GM04504 (cell line): ENCODE results near the gene BMPR1A.
A peak's percentile ranks its signal among the peaks of the same experiment; 100 is the strongest.
"Not testable (repeated sequence)": the region's sequence is repeated elsewhere in the genome, so short reads cannot be mapped to it uniquely, and the experiment has no call there.

Experiments
- DNase-seq: peaks from one replicate; pipeline ENCODE4 v3.0.0-alpha.2; 2012; ENCODE audit warnings: low read depth

Gene BMPR1A

GRCh38 chr10:86849181-86849894 lies 92.9 kb downstream of the BMPR1A start:
- DNase-seq: no peak

GRCh38 chr10:86850481-86850880 lies 94.1 kb downstream of the BMPR1A start:
- no peak for DNase-seq

DNA sequence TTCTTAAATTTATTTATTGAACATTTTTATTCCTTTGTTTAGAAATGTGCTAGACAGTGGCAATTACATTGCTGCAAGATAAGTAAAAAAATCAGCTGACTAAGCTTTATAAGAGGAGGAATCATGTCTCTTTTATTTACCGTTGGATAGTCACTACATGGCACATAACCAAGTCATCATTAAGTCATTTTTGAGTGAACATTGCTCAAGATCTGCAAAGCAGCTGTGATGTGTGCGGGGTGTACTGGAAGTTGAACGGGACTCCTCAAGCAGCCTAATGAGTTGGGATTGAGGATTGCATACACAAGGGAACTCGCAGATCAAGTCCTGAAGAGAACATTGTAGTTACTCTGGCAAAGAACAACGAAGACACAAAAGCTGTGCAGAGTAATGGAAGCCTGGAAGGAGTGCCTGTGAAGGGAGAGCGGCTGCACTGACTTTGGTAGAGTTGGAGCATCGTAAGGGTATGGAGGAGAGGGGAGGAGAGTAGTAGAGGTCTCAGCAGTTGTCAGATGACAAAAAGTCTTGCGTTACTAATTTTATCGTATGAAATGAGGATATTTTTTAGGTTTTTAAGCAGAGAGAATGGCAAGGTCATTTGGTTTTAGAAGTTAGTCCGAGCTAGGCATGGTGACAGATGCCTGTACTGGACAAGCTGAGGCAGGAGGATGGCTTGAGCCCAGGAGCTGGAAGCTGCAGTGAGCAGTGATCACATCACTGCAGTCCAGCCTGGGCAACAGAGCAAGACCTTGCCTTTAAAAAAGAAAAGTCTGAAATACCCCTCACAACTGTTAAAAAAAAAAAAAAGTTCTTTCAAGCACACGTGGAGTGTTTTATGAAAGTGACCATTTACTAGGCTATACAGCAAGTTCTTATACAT lies 95.1 kb downstream of the BMPR1A start:
- DNase-seq: peak; percentile 83

GRCh38 chr10:86853582-86853981 lies 97.2 kb downstream of the BMPR1A start:
- DNase-seq: not testable (repeated sequence)

- DNase-seq: no peak
Measured at GRCh38 chr10:86855513-86855912, 99.1 kb downstream of the BMPR1A start.

- DNase-seq: no peak
Measured at GRCh38 chr10:86856156-86856555, 99.7 kb downstream of the BMPR1A start.

GRCh38 chr10:86857128-86857721 lies 100.8 kb downstream of the BMPR1A start:
- DNase-seq: peak; percentile 26

DNA sequence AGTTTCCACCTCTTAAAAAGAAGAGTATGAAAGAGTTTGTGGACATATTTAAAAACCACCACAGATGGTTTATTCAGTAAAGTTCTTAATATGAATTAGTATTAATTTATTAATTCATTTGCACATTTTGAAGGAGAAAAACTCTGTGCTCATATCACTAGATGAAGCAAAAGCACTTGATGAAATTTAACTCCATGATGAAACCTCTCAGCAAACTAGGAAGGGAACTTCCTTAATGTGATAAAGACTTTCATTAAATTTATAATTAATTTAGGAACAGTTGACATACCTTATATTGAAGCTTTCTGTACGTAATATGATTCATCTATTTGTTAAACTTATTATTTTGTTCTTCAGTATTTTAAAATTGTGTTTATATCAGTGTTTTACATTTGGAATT lies 101.6 kb downstream of the BMPR1A start:
- no peak for DNase-seq

GRCh38 chr10:86861351-86861750 lies 104.9 kb downstream of the BMPR1A start:
- no peak for DNase-seq

GRCh38 chr10:86862373-86862772 lies 106.0 kb downstream of the BMPR1A start:
- no peak for DNase-seq

GRCh38 chr10:86862786-86863483 lies 106.5 kb downstream of the BMPR1A start:
- no peak for DNase-seq

DNA sequence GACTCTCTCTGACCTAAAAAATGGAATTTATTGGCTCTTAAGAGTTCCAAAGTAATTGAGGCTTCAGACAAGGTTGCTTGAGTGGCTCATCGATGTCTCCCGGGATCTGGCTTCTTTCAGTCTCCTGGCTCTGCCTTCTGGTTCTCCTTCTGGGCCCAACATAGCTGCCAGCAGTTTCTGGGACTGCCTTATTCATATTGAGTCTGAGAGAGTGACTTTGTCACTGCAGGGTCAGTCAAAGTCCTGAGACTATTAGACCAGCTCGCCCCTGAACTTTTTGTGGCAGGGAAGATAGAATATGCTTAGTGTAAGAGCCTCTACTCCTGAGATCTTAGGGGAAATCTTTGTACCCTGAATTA lies 107.0 kb downstream of the BMPR1A start:
- DNase-seq: no peak

- DNase-seq: not testable (repeated sequence)
Measured at GRCh38 chr10:86865011-86865811, 108.8 kb downstream of the BMPR1A start.

DNA sequence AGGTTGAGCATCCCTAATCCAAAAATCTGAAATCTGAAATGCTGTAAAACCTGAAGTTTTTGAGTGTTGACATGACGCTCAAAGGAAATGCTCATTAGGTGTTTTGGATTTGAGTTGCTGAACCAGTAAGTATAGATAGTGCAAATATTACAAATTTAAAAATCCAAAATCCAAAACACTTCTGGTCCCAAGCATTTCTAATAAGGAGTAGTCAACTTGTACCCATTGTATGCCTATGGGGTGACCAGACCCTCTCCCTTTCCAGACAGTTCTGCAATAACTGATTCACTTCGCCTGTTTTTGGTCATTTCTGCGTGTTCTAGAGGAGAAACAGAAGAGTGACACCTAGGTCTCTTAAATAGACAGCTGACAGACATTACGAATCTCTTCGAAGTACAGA lies 110.7 kb downstream of the BMPR1A start:
- DNase-seq: no peak

- no peak for DNase-seq
Measured at GRCh38 chr10:86868353-86868752, 111.9 kb downstream of the BMPR1A start.

DNA sequence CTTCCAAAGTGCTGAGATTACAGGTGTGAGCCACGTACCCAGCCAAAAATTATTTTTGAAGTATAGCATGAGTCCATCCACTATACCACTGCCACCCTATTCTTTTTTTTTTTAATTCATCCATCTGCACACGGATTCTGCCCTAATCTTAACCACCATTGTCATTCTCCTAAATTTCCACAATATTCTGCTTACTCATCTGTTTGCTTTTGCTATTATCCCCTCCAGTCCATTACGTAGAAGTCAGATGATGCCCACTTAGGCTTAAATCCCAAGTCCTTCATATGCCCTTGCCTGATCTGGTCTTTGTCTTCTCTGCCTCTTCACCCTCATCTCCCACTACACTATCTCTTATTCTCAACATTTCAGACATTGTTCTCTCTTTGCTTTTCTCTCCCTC lies 114.3 kb downstream of the BMPR1A start:
- no peak for DNase-seq

DNA sequence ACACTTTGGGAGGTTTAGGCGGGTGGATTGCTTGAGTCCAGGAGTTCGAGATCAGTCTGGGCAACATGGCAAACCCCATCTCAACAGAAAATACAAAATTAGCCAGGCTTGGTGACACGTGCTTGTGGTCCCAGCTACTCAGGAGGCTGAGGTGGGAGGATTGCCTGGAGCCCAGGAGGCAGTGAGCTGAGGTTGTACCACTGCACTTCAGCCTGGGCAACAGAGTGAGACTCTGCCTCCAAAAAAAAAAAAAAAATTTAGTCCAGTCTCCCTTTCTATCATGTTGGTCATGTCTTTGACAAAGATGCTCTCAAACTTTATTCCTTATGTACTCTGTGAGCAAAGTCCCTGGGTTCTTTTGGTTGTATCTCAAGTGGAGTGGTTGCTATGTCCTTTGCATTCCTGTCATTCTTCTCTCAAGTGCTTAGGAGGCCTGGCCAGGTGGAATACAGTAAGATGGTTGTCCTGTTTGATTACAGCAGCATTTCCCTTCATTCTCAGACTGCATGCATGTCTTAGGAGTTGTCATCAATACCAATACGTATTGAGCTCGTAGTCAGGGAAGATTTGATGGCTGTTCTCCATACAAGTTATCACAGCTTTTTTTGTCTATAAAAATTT lies 115.3 kb downstream of the BMPR1A start:
- no peak for DNase-seq

- no peak for DNase-seq
Measured at GRCh38 chr10:86872757-86873156, 116.3 kb downstream of the BMPR1A start.

- DNase-seq: peak; percentile 25
Measured at GRCh38 chr10:86876748-86877147, 120.3 kb downstream of the BMPR1A start.

- DNase-seq: no peak
Measured at GRCh38 chr10:86878983-86879713, 122.7 kb downstream of the BMPR1A start.
